AG04449 (cell line): ENCODE results near the gene ADNP.

ENCODE experiments used
- CTCF ChIA-PET: fragments of 350-600 bp; formaldehyde crosslinking; extraction: SDS; loops from one replicate; lab custom pipeline; 2021; ENCODE audit warnings: antibody characterized with exemption; lab: Yijun Ruan, JAX
- POLR2A ChIA-PET: fragments of 400-600, 350-600 bp; formaldehyde crosslinking; extraction: SDS; loops from one replicate; lab custom pipeline; 2020; ENCODE audit warnings: antibody characterized with exemption, inconsistent platforms; lab: Yijun Ruan, JAX
- DNase-seq: peaks from one replicate; pipeline ENCODE4 v3.0.0-alpha.2; 2010; ENCODE audit warnings: low read depth, low spot score
- H3K4me3 ChIP-seq: 2 replicates; pipeline ENCODE4 v1.5.1; 2011; ENCODE audit warnings: low read depth, mild to moderate bottlenecking, control low read depth, low read length
- CTCF ChIP-seq: IDR thresholded peaks from one replicate; pipeline ENCODE4 v1.5.1; 2011; ENCODE audit warnings: mild to moderate bottlenecking, moderate library complexity, low read length, control low read depth, inconsistent platforms; ENCODE audit not compliant: insufficient read depth; ENCODE audit errors: missing control alignments

The ADNP gene

DNA sequence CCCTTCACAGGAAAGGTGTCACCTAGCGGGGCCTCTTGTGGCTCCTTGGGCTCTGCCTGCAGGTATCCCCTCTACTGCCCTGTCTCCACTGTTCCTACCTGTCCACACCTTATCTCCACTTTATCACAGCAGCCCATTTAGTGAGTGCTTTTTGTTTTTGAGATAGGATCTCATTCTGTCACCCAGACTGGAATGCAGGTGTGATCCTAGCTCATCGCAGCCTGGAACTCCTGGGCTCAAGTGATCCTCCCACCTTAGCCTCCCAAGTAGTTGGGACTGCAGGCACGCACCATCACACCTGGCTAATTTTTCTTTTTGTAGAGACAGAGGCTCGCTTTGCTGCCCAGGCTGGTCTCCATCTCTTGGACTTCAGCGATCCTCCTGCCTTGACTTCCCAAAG, 88.4 kb downstream of the ADNP start:
- CTCF ChIA-PET, result no interaction called here
- H3K4me3 ChIP-seq, result no peak overlapping the region
- TF ChIP-seq CTCF, result no peak
- DNase-seq, result no peak
- POLR2A ChIA-PET, result interaction anchor here (0.8 kb wide), 1 partner anchor 23 kb away, joined by 3 read pairs; no protein-coding TSS in a partner anchor
